GM19452 (cell line): ENCODE measurements around the gene DAB1.

Experiments used
- ATAC-seq: cut with Tn5 transposase; IDR thresholded peaks from one replicate; pipeline ENCODE4 v1.9.1; 2021; ENCODE audit not compliant: unreplicated experiment

Gene DAB1

DNA sequence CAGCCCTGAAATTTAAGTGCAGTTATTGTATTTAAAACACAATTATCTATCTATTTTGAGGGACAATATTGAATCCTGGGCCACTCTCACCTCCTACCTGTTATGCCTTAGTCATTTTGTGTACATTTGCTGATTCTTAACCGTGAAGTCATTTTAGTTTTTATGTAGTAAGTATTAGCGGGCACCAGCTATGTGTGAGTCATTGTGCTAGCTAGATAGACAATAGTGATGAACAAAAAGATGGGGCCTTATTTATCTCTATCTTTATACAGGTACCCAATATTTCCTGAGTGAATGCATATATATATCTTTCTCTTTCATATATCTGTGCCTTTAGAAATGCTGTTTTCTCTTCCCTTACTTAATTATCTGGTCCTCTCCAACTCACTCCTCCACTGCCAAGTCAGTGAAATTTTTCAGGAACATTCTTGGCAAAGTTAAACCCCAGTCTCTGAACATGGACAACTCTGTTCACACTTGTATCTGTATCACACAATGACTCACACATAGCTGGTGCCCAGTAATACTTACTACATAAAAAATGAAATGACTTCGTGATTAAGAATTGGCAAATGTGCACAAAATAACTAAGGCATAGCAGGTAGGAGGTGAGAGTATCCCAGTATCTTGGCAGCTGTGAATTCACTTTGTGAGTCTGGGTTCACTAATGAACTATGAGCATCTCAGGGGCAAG lies 292.0 kb downstream of the DAB1 start:
- ATAC-seq: no peak

DNA sequence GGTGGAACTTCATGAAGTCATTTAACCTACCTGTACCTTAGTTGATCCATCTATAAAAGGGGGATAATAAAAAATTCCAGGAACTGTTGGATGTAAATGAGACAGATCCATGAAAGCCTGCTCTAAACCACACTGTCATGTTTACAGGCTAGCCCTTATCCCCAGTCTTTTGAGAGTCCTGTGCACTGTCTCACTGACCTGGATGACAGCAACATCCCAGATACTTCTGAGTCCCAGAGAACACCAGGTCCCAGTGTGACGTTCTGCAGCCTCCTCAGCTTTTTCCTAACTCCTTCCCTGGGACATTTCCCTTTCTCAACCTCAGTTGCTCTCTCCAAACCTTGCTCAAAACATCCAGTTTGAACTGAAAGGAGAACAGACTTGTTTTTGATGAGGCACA lies 292.6 kb downstream of the DAB1 start:
- ATAC-seq: no peak

DNA sequence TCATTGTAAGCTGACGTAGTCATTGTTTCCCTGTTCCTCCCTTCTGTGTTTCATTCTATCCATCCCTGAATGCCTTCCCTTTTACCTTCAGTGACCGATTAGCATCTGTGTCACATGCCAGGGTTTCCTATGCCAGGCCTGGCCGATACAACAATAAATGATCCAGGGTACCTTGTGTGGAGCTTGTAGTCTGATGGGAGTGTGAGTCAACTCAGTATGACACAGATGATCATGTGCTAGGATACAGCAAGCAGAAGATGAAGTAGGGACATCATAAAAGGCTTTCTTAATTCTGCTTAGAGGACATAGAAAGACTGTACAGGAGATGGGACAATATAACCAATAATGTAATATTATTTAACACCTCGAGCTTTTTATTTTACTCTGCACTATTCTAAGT lies 294.0 kb downstream of the DAB1 start:
- ATAC-seq: no peak

DNA sequence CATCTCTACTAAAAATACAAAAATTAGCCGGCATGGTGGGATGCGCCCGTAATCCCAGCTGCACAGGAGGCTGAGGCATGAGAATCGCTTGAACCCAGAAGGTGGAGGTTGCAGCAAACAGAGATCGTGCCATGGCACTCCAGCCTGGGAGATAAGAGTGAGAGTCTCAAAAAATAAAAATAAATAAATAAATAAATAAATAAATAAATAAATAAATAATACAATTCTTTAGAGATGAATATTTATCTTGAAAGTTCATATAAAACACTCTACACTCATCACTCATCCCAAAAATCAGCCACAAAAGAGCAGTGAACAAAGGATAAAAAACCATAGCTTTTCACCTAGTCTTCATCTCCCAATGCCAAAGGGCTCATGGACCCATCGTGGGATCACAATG lies 295.9 kb downstream of the DAB1 start:
- no peak for ATAC-seq

DNA sequence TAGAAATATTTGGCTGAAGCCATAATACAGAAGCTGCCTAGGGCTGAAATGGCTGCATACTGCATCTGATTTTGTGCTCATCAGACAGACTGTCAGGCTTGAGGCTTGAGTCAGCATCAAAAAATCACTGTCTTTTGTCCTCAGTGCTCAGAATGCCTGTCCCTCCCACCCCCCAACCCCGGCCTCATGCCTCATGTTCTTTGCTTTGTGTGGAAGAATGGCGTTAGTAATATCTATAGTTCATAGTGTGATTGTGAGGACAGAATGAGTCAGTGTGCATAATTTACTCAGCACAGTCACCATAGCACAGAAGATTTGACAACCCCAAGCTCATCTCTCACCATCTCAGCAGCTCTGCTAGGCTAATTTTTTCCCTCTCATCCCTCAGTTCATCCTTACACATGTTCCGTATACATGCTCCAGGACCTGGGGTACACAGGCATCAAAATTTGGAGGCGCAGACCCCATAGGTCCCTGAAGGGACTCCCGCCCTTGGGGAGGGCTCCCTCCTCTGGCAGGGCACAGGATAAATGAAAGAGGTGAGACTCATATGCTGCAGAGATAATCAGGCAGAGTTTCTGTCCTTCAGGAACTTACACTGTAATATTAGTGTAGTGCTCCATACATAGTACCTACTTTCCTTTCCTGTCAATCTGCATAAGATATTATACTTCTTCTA lies 299.0 kb downstream of the DAB1 start:
- ATAC-seq: no peak

DNA sequence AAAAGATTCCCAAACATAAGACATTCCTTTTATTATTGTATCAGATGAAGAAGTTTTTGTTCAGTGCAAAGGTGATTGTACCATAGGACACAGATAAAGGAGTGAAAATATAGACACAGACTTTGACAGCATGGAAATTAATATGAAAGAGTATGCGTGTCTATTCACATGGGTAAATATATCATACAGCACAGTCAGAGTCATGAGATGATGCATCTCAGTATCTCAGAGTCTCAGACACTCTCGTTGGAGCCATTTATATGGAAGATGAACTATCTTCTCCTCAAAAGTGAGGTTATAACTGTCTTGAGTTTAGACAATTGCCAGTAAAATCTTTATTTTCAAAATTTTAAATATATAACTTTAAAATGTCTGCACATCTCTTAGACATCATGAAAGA lies 299.7 kb downstream of the DAB1 start:
- no peak for ATAC-seq

DNA sequence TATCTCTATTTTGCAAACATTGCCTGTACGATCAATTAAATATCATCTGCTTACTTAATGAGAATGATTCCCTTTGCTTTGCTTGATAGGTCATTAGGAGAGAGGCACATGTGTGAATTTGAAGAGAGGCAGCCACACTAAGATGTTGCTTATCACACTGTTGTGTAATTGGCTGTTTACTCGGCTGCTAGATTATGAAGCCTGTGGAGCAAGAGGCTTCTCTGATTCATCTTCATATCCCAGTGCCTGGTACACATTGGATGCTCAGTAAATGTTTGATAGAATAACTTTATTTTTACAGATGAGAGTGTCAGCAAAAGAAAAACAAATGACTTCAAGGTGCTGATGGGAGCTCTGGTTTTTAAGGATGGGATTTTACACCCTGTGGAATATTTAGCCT lies 301.8 kb downstream of the DAB1 start:
- no peak for ATAC-seq

DNA sequence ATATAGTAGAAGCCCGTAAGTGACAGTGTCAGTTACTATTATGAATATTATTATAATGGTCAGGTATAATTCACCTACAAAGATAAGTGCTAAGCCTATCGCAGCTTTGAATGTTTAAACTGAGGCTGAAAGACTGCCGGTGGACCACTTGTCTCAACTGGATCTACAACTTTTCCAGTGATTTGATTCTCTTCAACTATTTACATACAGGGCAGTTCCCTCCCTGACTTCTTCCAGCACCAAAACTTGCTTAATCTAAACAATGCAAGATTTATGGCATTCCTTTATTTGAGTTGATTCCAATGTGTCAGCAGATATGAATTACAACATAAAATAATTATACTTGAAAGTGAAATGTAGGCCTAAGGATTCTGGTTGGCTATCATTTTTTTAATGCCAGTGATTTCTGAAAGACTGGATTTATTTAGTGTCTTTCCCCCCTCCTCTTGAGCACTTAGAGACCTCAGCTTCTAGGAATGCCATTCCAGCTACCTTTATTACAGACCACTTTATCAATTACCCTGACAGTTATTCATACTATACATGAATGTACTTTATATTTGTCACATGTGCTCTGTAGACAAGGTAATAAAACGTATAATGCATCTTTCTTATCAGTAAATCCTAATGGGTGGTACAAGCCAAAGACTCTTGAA lies 304.8 kb downstream of the DAB1 start:
- no peak for ATAC-seq

DNA sequence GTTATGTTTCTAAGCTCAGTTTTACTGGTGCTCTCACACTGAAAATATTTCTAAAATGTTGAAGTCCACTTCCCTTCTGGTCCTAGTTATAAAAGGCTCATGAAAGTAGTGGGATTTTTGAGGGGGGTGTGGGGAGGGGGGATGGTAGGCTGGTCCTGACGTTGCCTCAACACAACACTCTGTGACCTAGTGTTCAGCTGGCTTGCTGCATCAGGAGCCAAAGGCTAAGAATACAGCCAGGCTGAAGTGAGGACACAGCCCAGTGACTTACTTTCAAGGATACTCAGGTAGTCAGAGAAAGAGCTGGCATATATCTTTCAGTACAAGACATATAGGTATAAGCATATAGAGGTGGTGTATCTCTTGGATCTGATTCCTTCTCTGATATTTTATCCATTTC lies 306.1 kb downstream of the DAB1 start:
- ATAC-seq: no peak

DNA sequence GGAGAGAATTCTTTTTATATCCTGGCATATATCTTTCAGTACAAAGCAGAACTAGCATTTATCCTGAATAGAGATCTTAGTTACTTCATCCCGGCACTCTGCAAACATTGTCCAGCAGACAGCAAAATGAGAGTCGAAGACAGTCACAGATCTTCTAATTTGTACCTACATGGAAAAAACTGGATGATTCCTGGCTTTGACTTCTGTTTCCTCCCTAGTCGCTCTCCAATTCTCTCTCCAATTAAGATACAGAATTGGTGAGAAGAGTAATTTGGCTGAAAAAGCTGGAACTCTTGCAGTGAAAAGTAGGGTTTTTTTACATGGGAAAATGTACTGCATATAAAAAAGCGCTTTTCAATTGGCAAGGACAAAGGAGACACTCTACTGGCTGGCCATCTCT lies 307.0 kb downstream of the DAB1 start:
- no peak for ATAC-seq

DNA sequence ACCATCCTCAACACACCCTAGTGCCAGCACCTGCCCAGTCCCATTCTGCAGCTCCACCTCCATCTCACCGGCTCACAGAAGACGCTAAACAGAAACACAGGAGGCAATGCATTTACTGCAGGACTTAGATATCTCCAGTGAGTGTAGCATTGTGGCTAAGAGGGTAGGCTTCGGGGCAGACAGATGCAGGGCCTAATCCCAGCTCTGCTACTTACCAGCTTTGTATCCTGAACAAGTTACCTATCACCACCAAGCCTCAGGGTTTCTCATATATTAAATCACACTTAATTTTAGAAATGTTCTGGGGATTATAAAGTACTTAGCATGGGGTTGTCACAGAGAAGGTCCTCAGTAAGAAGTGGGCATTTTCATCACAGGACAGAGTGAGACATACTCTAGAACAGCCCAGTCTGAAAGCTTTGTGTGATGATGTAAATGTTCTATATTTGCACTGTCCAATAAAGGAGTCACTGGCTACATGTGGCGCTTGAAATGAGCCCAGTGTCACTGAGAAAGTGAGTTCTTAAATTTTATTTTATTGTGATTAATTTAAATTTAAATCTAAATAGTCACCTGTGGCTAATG lies 308.7 kb downstream of the DAB1 start:
- no peak for ATAC-seq

DNA sequence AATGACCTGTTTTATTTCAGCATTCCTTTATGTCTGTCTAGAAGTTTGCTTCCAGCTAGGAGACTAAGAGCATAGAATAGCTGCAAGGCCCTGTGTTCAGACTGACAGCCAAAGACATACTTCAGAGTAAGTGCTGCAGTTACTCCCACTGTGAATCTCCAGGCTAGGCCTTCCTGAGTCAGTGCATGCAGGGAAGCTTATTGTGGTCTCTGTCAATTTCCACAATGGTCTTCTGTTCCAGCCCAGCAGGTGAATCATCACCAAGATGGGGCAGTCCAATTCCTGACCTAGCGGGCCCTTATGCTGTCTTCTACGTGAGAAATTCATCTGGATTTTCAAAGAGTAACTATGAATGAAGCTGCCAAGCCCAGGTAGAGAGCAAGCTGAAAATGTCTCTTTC lies 311.7 kb downstream of the DAB1 start:
- no peak for ATAC-seq

DNA sequence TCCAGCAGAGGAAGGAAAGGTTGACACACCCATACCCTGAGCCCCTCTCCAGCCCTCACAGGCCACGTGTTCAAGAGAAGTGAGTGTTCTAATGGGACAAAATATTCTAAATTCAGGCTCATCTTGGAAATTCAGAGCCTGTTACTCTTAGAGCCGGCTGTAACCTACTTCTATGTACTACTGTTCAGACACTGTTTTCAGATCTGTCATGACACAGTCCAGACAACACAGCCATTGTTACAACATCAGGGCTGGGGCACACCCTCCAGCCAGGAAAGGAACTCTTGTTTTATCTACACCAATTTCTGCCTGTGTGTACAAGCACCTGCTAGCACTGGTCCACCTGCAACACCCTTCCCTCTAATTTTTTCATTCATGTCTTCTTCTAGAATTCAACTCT lies 312.7 kb downstream of the DAB1 start:
- no peak for ATAC-seq

DNA sequence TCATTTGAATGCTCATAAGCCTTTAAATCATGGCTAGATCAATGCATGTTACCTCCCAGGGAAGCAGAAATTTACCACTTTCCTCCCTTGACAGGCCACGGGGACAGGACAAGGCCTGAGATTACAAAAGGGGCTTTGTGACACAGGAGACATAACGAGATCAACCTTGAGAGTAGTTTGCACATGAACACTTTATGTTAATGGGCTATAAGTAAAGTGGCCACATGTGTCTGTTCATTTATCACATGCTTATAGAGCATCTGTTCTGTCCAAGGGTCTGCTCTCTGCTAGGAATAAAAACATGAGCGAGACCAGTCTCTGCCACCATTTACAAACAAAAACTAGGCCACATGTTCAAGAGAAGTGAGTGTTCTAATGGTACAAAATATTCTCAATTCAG lies 314.0 kb downstream of the DAB1 start:
- no peak for ATAC-seq

DNA sequence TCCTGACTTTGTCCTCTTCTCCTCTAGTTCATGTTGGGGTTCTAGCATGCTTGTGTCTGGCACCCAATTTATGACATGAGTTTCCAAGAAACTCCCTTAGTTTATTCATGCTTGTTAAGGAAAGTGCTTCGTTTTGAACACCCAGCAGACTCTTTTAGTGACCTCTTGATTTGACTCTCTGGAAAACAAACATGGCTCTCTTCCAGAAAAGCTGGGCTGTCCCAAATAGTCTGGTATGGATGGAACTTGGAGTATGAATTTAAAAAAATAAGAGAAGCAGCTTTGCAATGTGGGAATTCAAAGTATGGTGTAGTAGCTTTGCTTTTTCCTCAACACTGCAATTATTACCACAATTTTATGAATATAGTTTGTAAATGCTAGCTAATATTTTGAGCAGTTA lies 314.6 kb downstream of the DAB1 start:
- ATAC-seq: no peak

DNA sequence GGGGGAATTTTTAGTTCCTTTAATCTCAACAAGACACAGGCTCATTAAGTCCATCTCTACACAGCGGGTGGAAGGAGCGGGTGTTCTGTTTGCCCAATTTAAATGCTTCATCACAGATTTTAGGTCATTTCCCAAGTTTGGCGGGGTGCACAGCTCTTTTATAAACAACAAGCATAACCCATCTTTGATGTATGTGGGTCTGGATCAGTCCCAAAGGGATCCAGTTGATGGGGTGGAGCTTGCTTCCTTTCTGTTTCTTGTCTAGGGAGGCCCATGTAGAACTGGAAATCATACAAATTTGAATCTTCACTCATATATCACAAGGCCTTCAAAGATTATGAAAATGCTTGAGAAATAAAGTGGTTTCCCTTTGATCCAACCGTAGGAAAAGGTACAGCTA lies 317.6 kb downstream of the DAB1 start:
- ATAC-seq: no peak

DNA sequence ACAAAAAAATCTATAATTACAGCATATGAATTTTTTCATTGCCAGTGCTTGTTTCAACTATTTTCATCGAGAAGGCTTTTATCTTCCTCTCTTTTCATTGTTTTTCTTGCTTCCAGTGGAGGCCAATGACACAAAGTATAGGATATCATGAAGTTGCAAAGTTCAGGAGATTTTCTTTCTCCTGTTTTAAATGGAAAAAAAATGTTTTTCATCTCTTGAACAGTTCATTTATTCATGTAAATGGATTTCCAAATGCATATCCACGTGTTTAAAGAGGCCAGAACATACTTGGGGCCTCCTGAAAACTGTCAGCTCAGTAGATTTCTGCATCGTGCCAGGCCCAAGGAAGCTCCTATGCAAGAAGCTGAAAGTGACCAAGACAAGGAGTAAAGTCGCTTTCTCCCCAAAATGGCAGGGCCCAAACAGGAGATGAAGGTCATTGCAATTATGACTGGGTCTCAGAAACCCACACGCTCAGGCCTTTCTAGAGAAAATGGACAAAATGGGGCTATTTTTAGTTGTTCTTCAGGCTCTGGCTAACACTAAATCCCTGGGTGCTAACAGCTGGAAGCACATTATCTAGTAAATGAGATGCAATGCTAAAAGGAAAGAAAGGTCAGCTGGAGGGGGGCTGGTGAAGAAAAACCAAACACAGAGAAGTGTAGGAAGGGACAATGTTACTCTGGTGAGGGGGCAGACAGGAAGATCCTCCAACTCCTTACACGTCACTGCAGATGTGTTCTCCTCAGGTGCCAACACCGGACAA lies 321.1 kb downstream of the DAB1 start:
- no peak for ATAC-seq

DNA sequence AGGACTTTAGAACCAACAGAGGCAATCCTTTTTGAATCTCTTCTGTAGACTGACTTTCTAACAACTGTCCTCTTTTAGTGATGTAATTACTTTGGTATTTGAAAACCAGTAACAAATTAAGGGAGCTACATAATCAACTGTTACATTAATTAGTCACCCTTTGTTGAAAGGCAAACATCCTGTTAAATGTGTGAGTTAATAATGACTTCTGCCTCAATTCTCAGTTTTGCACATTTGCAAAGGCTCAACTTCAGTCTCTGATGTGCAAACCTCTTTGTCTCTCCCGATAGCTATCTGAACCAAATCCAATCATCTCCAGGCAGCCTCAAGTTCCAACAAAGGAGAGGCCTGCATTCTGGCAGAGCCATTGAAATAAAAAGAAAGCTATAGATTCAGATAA lies 322.7 kb downstream of the DAB1 start:
- ATAC-seq: no peak

DNA sequence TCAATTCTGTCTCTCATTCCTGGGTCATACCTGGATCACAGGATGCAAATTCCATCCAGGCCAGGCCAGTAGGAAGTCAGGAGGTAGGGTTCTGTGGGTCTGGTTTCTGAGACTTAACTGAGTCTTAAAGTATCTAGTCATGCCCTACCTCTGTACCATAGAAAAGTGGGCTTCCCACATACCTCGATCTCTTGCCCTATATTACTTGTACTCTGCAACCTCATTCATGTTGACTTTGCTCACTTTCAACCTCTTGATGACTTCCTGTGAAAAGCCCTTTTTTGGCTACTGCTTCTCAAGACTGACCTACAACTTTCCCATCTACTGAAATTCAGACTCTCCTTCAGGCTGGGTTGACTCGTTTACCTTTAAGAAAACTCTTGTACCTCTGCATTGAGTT lies 329.1 kb downstream of the DAB1 start:
- ATAC-seq: no peak

DNA sequence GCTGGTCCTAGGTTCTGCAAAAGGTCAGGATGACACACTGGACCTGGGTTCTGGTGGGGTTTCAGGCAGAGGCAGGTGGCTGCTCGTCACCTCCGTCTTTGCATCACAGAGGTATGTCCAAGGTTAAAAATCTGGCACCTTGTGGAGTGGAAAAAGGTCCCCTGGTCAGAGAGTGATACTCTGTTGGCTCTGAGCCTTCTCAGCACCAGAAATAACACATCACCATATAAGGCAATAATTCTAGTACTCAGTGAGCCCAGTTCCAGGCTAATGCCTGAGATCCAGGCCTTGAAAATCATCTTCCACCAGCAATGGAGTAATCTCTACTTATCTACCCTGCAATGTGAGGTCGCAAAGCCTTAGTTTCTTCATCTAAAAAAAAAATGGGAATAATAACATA lies 330.7 kb downstream of the DAB1 start:
- ATAC-seq: no peak

DNA sequence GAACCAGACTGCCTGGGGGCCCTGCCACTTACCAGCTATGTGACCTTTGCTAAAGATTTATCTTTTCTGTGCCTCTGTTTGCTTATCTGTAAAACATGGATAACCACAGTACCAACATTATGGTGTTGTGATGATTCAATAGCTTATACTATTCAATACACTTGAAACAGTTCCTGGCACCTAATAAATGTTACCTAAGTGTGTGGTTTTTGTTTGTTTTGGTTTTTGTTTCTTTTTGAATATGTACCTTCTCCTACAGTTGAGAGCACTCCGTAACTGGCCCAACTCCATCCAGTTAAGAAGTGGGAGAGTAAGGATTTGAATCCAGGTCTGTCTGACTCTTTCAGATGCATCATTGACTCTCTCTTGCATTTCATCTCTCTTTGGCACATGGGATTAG lies 332.2 kb downstream of the DAB1 start:
- ATAC-seq: no peak
